Transverse colon (tissue), 4 donors: ENCODE data around the gene TMEM43. TPM values are rescaled to one million over a fixed set of nuclear protein-coding genes. Genes with fewer than 3 reads are reported as not detected.
"Not testable (repeated sequence)": the region's sequence is repeated elsewhere in the genome, so short reads cannot be mapped to it uniquely, and the experiment has no call there.

ENCODE experiments used
- DNase-seq: peaks from one replicate; pipeline ENCODE4 v3.0.0-alpha.2; 2019
- H3K27ac ChIP-seq, 4 donors: fragments of 200-600 bp; sonication (generic); 2 replicates each; pipeline ENCODE4 v1.5.1; 2016 to 2018; ENCODE audit warnings: inconsistent platforms in 4 of 4
- H3K27me3 ChIP-seq: fragments of 200-600 bp; sonication (generic); 2 replicates; pipeline ENCODE4 v1.5.1; 2017; ENCODE audit warnings: inconsistent platforms
- H3K36me3 ChIP-seq, 4 donors: fragments of 200-600 bp; sonication (generic); 2 replicates each; pipeline ENCODE4 v1.5.1; 2017 to 2019; ENCODE audit warnings: inconsistent platforms in 4 of 4
- H3K4me1 ChIP-seq, 4 donors: fragments of 200-600 bp; sonication (generic); 2 replicates each; pipeline ENCODE4 v1.5.1; 2017 to 2020; ENCODE audit warnings: inconsistent platforms in 4 of 4
- H3K4me3 ChIP-seq, 4 donors: fragments of 200-600 bp; sonication (generic); 1 replicate in 1 of 4; 2 replicates in 3 of 4; pipeline versions ENCODE4 v1.5.1 to v1.6.1; 2017 to 2019; ENCODE audit warnings: inconsistent platforms in 4 of 4
- H3K9me3 ChIP-seq, 2 donors: fragments of 200-600 bp; sonication (generic); 2 replicates each; pipeline ENCODE4 v1.5.1; 2017 to 2019; ENCODE audit warnings: inconsistent platforms in 2 of 2
- CTCF ChIP-seq, 5 experiments: fragments of 200-600 bp in 3 of 5; fragments of 450-650 bp in 2 of 5; sonication (generic) in 3 of 5; IDR thresholded peaks; 1 replicate in 2 of 5; 2 replicates in 3 of 5; pipeline ENCODE4 v1.5.1; 2016 to 2017; ENCODE audit warnings: antibody characterized with exemption in 5 of 5, inconsistent platforms in 3 of 5, mild to moderate bottlenecking in 2 of 5, moderate library complexity in 1 of 5
- EP300 ChIP-seq: sonication (generic); formaldehyde crosslinking; IDR thresholded peaks from one replicate; pipeline ENCODE4 v1.6.1; 2017; ENCODE audit warnings: antibody characterized with exemption, low read depth
- POLR2A ChIP-seq: fragments of 450-650 bp; IDR thresholded peaks from one replicate; pipeline ENCODE4 v1.6.1; 2016; ENCODE audit warnings: antibody characterized with exemption, mild to moderate bottlenecking, moderate library complexity
- POLR2AphosphoS5 ChIP-seq, 3 donors: sonication (generic); formaldehyde crosslinking; IDR thresholded peaks; one replicate each; pipeline ENCODE4 v1.6.1; 2016; ENCODE audit warnings: antibody characterized with exemption in 3 of 3
- WGBS, 2 donors: methylation state at CpG; one replicate each; pipeline ENCODE4 v1.1.5; 2018; ENCODE audit warnings: low coverage in 1 of 2; 5-methylcytosine and 5-hydroxymethylcytosine counted together
- in situ Hi-C, 4 donors: fragments of 200-750 bp; cut with MboI; loops; one replicate each; pipeline versions ENCODE4 v1.15.0 to v1.15.1; 2017; ENCODE audit warnings: low sequenced_read_pairs in 3 of 4, low pct_ligation_motif_present in 1 of 4, low pct_unique_long_range_greater_than_20kb in 1 of 4
- intact Hi-C: fragments of 100-400 bp; cut with DNase I; formaldehyde crosslinking; loops from one replicate; pipeline ENCODE4 v1.15.1; 2023; ENCODE audit warnings: low total_unique reads
- total RNA-seq, 4 donors: library from RNA; depleted of rRNA; stranded (reverse); fragments of >200 nt; gene quantifications; one replicate each; pipeline ENCODE4 v1.1.0, GENCODE V29; 2016

TMEM43 gene
- total RNA-seq, 4 donors from 2014 or later: 30.8 to 128 (median 48.5) TPM

- Histone ChIP-seq H3K4me3 (no peak overlapping the region), H3K27me3 (no peaks in the 10 kb centered on the region), H3K9me3 (peaks cover 0 to 5% of the 10 kb centered on the region in 2 donors), H3K36me3 (no peaks in the 10 kb centered on the region), H3K4me1 (no peaks in the 10 kb centered on the region), H3K27ac (no peak overlapping the region)
- in situ Hi-C loops (no loop called here), intact Hi-C loops (no loop called here)
- TF ChIP-seq CTCF (IDR thresholded peaks at IDR 0.05) (no peak), EP300 (no peak), POLR2AphosphoS5 (IDR thresholded peaks at IDR 0.05) (no peak), POLR2A (no peak)
- WGBS, 2 donors: 89 to 92% methylated on average over 2 of the region's 2 CpGs
- DNase-seq: no peak
Observed at GRCh38 chr3:14092464-14092863, 32.4 kb upstream of the TMEM43 start.

- H3K4me1 ChIP-seq: no peaks in the 10 kb centered on the region
- TF ChIP-seq POLR2A: no peak
- peaks cover 2% of the 10 kb centered on the region for H3K27me3 ChIP-seq
- intact Hi-C loops (no loop called here), in situ Hi-C loops (no loop called here)
- DNase-seq: no peak
- H3K27ac ChIP-seq: no peak overlapping the region
- peaks cover 0 to 4% of the 10 kb centered on the region in 2 donors for H3K9me3 ChIP-seq
- no peaks in the 10 kb centered on the region for H3K36me3 ChIP-seq
- H3K4me3 ChIP-seq: no peak overlapping the region
Observed at GRCh38 chr3:14093831-14094230, 31.0 kb upstream of the TMEM43 start.

GRCh38 chr3:14096742-14097141 is 28.1 kb upstream of the TMEM43 start:
- no peak for DNase-seq
- Histone ChIP-seq H3K27ac (no peak overlapping the region), H3K27me3 (peaks cover 4% of the 10 kb centered on the region), H3K4me1 (no peaks in the 10 kb centered on the region), H3K4me3 (no peak overlapping the region), H3K36me3 (no peaks in the 10 kb centered on the region), H3K9me3 (peaks cover 0 to 4% of the 10 kb centered on the region in 2 donors)
- no peak for TF ChIP-seq EP300
- no peak for TF ChIP-seq POLR2A
- TF ChIP-seq POLR2AphosphoS5 (IDR thresholded peaks at IDR 0.05): no peak
- no peak for TF ChIP-seq CTCF (IDR thresholded peaks at IDR 0.05)
- 78 to 84% methylated on average over 3 of the region's 3 CpGs for WGBS, 2 donors
- intact Hi-C loops (no loop called here), in situ Hi-C loops (no loop called here)

GRCh38 chr3:14097616-14098391 is 27.0 kb upstream of the TMEM43 start:
- Histone ChIP-seq H3K36me3 (no peaks in the 10 kb centered on the region), H3K9me3 (peaks cover 0 to 4% of the 10 kb centered on the region in 2 donors), H3K27ac (no peak overlapping the region), H3K4me1 (no peaks in the 10 kb centered on the region), H3K27me3 (peaks cover 4% of the 10 kb centered on the region), H3K4me3 (no peak overlapping the region)
- no peak for DNase-seq
- WGBS, 2 donors: 86 to 88% methylated on average over 5 of the region's 5 CpGs
- no peak for TF ChIP-seq EP300
- TF ChIP-seq POLR2A: no peak
- no peak for TF ChIP-seq POLR2AphosphoS5 (IDR thresholded peaks at IDR 0.05)
- TF ChIP-seq CTCF (IDR thresholded peaks at IDR 0.05): no peak
- intact Hi-C loops: no loop called here
- in situ Hi-C loops: no loop called here

- in situ Hi-C loops: loop anchor here in 1 of 4 donors (10.0 kb wide), 1 partner anchor 205 kb away; no protein-coding TSS in a partner anchor
- WGBS, 2 donors: 95% methylated on average over 5 of the region's 5 CpGs; no CpG with 5 or more reads in 1 of the 2 donors
- H3K27me3 ChIP-seq, H3K27ac ChIP-seq, H3K4me3 ChIP-seq, H3K9me3 ChIP-seq, DNase-seq, H3K4me1 ChIP-seq, intact Hi-C loops: not testable (repeated sequence)
- peaks cover 0 to 25% (median 12%) of the 10 kb centered on the region in 4 donors for H3K36me3 ChIP-seq
Observed at GRCh38 chr3:14109821-14110220, 15.0 kb upstream of the TMEM43 start.
